ENCODE measurements around the gene SYK.
"Not testable (repeated sequence)": the region's sequence is repeated elsewhere in the genome, so short reads cannot be mapped to it uniquely, and the experiment has no call there.

The SYK gene

DNA sequence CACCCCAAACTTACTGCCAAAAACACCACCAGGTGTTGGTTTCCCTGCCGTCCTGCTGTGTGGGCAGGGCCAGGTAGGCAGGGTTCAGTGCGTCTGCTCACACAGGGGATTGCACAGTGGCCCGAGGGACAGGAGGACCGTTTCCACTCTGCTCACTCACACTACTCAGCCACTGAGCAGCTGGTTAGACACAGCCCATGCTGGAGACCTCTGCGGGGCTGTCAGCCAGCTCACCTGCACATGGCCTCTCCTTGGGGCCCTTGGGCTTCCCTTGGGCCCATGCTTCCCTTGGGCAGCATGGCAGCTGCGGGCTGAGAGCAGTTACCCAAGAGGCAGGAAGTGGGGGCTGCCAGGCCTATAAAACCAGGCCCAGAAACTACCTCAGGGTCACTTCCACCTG, 79.0 kb downstream of the SYK start:
- DNase-seq (ENCODE audit: low spot score) = no peak
- ChIA-PET POLR2A (ENCODE audit: low non-redundant PET) (no interaction called here), CTCF (no interaction called here)
- TF ChIP-seq, protein P1, sequence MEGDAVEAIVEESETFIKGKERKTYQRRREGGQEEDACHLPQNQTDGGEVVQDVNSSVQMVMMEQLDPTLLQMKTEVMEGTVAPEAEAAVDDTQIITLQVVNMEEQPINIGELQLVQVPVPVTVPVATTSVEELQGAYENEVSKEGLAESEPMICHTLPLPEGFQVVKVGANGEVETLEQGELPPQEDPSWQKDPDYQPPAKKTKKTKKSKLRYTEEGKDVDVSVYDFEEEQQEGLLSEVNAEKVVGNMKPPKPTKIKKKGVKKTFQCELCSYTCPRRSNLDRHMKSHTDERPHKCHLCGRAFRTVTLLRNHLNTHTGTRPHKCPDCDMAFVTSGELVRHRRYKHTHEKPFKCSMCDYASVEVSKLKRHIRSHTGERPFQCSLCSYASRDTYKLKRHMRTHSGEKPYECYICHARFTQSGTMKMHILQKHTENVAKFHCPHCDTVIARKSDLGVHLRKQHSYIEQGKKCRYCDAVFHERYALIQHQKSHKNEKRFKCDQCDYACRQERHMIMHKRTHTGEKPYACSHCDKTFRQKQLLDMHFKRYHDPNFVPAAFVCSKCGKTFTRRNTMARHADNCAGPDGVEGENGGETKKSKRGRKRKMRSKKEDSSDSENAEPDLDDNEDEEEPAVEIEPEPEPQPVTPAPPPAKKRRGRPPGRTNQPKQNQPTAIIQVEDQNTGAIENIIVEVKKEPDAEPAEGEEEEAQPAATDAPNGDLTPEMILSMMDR (conservative IDR thresholded peaks at IDR 0.05; ENCODE audit: low read depth) = no peak
- no peak overlapping the region for H3K27ac ChIP-seq

DNA sequence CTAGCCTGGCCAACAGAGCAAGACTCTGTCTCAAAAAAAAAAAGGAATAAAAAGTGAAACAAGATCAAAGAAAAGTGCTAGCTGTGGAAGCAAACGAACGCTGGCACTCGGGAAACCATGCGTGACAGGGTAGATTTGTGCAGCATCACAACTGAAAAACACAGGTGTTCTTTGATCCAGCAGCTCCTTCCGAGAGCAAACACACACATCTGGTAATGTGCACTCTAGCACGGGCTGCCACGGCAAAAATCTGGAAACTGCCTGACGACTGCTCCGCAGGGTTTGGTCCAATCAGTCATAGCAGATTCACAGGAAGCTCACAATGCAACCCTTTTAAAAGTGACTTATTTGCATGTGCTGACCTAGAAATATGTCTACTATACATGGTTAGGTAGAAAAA, 80.0 kb downstream of the SYK start:
- CTCF ChIA-PET = interaction anchor here (0.6 kb wide), 1 partner anchor 708 kb away, joined by 10 read pairs; no protein-coding TSS in a partner anchor
- DNase-seq (ENCODE audit: low spot score) = no peak
- TF ChIP-seq, protein P1 (conservative IDR thresholded peaks at IDR 0.05; ENCODE audit: low read depth) = no peak
- POLR2A ChIA-PET (ENCODE audit: low non-redundant PET) = no interaction called here
- no peak overlapping the region for H3K27ac ChIP-seq

DNA sequence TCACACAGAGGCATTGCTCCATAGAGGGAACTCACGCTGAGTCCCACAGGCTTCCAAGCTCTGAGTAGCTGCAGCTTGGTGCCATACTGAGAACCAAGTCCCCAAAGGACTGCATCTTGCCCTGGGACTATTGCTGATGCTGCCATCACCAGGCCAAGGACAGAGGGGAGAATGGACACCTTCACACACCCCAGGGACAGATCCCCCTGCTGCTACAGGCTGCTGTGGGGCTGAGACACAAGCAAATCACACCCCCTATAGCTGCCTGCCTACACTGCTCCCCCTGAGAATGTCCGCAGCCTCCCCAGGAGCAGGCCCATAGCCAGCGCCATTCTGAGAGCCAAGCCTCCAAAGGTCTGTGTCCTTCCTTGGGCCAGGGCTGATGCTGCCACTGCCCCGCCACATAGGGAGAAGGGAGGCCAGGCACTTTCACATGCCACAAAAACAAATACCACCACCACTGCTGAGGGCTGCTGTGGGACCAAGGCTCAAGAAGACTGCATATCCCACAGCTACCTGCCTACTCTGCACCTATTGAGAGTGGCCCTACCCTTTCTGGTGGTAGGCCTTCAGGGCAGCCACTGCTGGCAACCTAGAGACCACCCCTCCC, 81.5 kb downstream of the SYK start:
- no peak overlapping the region for H3K27ac ChIP-seq
- TF ChIP-seq, protein P1 (conservative IDR thresholded peaks at IDR 0.05; ENCODE audit: low read depth) = no peak
- ChIA-PET POLR2A (ENCODE audit: low non-redundant PET) (no interaction called here), CTCF (interaction anchor here (1.2 kb wide), 1 partner anchor 13 kb away, joined by 4 read pairs; no protein-coding TSS in a partner anchor)
- no peak for DNase-seq (ENCODE audit: low spot score)

DNA sequence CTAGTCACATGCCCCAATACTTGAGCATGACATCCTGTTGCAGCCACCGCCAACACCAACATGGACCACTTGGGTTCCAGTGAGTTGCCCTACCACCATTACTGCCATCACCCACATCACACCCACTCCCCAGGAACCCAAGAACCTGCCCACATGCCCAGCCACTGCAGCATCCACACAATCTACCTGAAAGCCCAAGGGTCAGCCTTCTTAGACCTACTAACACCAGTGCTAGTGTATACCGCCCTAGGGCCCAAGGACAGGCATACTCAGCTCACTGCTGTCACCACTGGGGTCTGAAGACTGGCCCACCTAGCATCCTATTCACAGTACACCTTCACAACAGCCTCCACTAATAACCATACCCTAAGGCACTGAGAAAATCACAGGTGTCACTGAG, 82.0 kb downstream of the SYK start:
- DNase-seq (ENCODE audit: low spot score) = no peak
- no peak overlapping the region for H3K27ac ChIP-seq
- TF ChIP-seq, protein P1 (conservative IDR thresholded peaks at IDR 0.05; ENCODE audit: low read depth) = no peak
- CTCF ChIA-PET = interaction anchor here (1.2 kb wide), 1 partner anchor 13 kb away, joined by 4 read pairs; no protein-coding TSS in a partner anchor
- POLR2A ChIA-PET (ENCODE audit: low non-redundant PET) = no interaction called here

DNA sequence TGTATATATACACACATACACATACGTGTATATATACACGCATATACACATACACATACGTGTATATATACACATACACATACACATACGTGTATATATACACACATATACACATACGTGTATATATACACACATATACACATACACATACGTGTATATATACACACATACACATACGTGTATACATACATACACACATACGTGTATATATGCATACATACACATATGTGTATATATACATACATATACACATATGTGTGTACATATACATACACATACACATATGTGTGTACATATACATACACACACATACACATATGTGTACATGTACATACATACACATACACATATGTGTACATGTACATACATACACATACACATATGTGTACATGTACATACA, 82.6 kb downstream of the SYK start:
- no peak overlapping the region for H3K27ac ChIP-seq
- CTCF ChIA-PET = no interaction called here
- POLR2A ChIA-PET (ENCODE audit: low non-redundant PET) = no interaction called here
- TF ChIP-seq, protein P1 (conservative IDR thresholded peaks at IDR 0.05; ENCODE audit: low read depth) = no peak
- no peak for DNase-seq (ENCODE audit: low spot score)

DNA sequence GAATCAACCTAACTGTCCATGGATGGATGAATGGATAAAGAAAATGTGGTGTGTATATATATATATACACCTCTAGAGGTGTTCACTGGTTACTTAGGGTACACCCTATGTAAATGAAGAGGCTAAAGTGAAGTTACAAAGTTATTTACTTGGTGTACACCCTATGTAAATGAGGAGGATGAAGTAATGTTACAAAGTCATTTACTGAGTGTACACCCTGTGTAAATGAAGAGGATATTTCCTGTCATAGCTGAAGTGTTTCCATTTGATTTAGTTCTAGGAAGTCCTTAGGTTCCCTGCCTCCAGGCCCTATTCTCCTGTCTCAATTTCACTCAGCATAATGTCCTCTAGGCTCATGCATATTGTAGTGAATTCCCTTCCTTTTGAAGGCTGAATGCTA, 85.2 kb downstream of the SYK start:
- POLR2A ChIA-PET (ENCODE audit: low non-redundant PET); H3K27ac ChIP-seq; CTCF ChIA-PET; DNase-seq (ENCODE audit: low spot score): not testable (repeated sequence)

DNA sequence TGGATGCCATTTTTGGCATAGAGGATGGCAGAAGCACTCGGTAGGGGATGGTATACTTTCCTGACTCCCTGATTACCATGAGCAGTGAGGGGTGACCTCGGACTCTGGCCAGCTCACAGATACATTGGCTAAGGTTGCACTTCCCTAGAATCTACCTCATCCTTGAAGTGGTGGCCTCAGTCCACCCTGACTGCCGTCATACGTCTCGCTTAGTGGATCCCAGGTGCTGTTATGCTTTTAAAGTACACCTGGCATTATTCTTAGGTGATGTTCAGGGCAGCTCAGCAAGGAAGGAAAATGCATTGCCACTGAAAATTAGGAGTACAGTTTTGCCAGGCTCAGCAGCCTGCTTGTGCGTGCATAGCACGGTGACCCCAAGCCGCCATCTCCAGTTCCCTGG, 87.3 kb downstream of the SYK start:
- TF ChIP-seq, protein P1 (conservative IDR thresholded peaks at IDR 0.05; ENCODE audit: low read depth) = no peak
- H3K27ac ChIP-seq = no peak overlapping the region
- DNase-seq (ENCODE audit: low spot score) = no peak
- ChIA-PET CTCF (interaction anchor here (0.7 kb wide), 1 partner anchor 29 kb away, joined by 8 read pairs; no protein-coding TSS in a partner anchor), POLR2A (ENCODE audit: low non-redundant PET) (no interaction called here)

Data from RWPE1 (cell line).